Gastrocnemius medialis (tissue), 4 donors: ENCODE measurements around the gene NCS1.

Experiments
- CTCF ChIP-seq, 5 experiments: fragments of 450-650 bp in 3 of 5; fragments of 200-600 bp in 2 of 5; sonication (generic) in 2 of 5; IDR thresholded peaks in 4 of 5; conservative IDR thresholded peaks in 1 of 5; 1 replicate in 4 of 5; 2 replicates in 1 of 5; pipeline ENCODE4 v1.5.1; 2016 to 2019; ENCODE audit warnings: antibody characterized with exemption in 5 of 5, mild to moderate bottlenecking in 3 of 5, moderate library complexity in 3 of 5
- POLR2A ChIP-seq, 2 donors: fragments of 450-650 bp; IDR thresholded peaks; one replicate each; pipeline ENCODE4 v1.6.1; 2017; ENCODE audit warnings: antibody characterized with exemption in 2 of 2, mild to moderate bottlenecking in 2 of 2, moderate library complexity in 2 of 2

DNA sequence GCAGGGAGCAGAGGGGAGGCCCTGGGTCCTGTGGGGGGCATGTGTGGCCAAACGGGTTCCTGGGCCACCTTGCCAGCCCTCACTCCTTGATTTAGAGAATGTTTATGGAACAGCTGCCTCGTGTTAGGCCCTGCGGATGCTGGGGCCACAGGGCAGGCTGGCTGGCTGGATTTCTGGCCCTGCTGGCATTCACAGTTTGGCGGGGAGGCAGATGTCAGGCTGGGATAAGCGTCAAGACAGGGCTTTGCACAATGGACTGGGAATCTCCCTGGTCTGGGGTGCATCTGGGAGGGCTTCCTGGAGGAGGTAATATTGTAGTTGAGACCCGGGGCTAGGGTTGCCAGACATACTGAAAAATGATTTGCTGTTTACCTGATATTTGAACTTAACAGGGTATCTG lies 13.8 kb downstream of the NCS1 start:
- TF ChIP-seq CTCF (IDR thresholded peaks at IDR 0.05 in 4 of 5, conservative IDR thresholded peaks at IDR 0.05 in 1 of 5) = no peak
- no peak for TF ChIP-seq POLR2A (IDR thresholded peaks at IDR 0.05)
